ENCODE results near the gene PROKR2.

PROKR2 gene

GRCh38 chr20:5316188-5317158, at the start of gene PROKR2:
Gene PROKR2 (minus strand): TSS chr20:5316954. CDS start chr20:5314369, 2,585 bp downstream.
- no peak for DNase-seq

- no peak for DNase-seq
Observed at GRCh38 chr20:5364997-5365597, 48.3 kb upstream of the PROKR2 start.

GRCh38 chr20:5364136-5364821, 47.5 kb upstream of the PROKR2 start:
- no peak for DNase-seq

- no peak for DNase-seq
Observed at GRCh38 chr20:5362771-5363170, 46.0 kb upstream of the PROKR2 start.

DNA sequence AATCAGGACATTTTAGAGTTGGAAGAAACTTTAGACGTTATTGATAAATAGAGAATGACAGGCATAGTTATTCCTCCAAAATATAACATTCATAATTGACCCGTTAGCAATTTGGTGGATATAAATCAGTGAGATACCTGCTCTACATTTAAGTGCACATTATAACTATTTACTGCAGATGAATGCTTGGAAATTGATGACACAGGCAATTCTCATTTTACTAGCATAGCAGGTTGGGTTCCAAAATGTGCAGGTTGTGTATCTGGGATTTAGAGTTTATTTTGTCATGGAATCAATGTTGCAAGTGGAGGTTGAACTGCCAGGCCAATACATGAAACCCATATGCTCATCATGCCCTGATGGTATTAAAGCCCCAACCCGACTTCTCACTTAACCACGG, 44.4 kb upstream of the PROKR2 start:
- DNase-seq, result no peak

DNA sequence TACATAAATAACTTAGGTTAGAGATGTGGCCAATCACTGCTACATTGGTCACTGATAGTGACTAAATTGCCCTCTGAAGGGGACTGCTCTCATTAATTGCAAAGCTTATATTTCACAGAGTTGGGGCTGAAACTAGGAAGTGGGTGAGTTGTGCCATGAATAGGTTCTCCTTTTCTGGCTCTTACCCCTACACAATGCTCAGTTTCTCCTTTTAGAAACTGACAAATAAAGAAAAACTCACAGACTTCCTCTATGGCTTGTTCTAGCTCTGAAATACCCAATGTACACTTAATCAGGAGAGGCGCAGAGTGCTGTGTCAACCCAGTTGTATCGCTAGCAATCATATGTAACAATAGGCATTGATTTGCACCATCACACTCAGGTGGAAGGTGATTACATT, 41.2 kb upstream of the PROKR2 start:
- no peak for DNase-seq

DNA sequence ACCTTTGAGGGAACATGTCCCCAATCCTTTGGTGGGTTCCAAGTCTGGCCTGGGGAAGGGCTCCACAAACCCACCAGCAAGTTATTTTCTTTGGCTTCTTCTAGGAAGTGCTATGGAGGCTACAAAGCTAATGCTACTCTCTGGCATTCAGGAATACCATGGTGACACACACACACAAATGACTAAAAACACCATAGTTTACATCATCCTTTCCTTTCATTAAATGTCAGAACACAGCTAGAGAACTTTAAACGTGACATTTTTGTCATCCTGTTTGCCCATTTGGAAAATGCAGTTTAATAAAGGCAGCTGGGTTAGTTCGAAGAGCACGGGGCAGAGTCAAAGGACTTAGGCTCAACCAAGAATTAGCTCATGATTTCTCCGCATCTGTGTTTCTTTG, 40.2 kb upstream of the PROKR2 start:
- no peak for DNase-seq

GRCh38 chr20:5354901-5355300, 38.1 kb upstream of the PROKR2 start:
- DNase-seq, result no peak

- DNase-seq, result no peak
Observed at GRCh38 chr20:5353624-5354496, 37.1 kb upstream of the PROKR2 start.

- no peak for DNase-seq
Observed at GRCh38 chr20:5349448-5349847, 32.7 kb upstream of the PROKR2 start.

GRCh38 chr20:5342021-5342420, 25.3 kb upstream of the PROKR2 start:
- no peak for DNase-seq

GRCh38 chr20:5331340-5331739, 14.6 kb upstream of the PROKR2 start:
- DNase-seq, result no peak

- no peak for DNase-seq
Observed at GRCh38 chr20:5328268-5328667, 11.5 kb upstream of the PROKR2 start.

GRCh38 chr20:5327356-5327755, 10.6 kb upstream of the PROKR2 start:
- no peak for DNase-seq

DNA sequence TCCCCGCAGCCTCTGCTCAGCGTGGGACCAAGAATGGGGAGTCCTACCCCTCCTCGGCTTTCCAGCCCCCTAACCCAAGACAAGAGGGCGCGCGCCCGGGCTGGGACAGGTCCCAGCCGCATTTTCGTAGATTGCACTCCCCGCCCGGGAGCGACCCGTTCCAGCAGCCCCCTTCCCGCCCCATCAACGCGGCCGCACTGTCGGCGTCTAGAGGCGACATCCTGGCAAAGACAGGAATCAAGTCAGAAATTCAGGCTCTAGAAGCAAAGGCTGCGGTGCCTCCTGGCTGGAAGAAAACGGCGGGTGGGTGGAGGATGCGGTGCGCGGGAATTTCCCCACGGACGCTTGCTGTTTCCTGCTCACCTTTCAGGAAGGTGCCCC, 957 bp downstream of the PROKR2 start:
- DNase-seq, result no peak

GRCh38 chr20:5313916-5314315, 2.8 kb downstream of the PROKR2 start:
- DNase-seq, result no peak

DNA sequence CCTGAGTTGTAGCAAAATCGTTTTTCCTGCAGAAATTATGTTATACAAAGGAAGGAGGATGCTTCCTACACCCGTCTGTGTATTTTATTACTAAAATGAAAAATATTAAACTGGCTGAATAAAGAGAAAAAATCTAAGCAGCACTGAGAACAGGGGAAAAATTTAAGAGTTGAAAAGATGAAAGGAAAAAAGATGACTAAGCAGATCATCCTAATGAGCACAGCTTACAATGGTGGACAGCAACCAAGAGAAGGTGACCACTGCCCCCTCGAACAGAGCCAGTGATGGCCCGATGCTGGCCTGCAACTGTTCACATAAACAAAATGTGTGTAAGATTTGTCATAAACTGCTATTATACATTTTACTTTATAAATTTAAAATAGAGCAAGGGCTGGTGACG, 4.2 kb downstream of the PROKR2 start:
- no peak for DNase-seq

GRCh38 chr20:5309971-5310370, 6.8 kb downstream of the PROKR2 start:
- no peak for DNase-seq

GRCh38 chr20:5298811-5299210, 17.9 kb downstream of the PROKR2 start:
- no peak for DNase-seq

- no peak for DNase-seq
Observed at GRCh38 chr20:5297280-5298004, 19.3 kb downstream of the PROKR2 start.

GRCh38 chr20:5290596-5290995, 26.2 kb downstream of the PROKR2 start:
- no peak for DNase-seq

DNA sequence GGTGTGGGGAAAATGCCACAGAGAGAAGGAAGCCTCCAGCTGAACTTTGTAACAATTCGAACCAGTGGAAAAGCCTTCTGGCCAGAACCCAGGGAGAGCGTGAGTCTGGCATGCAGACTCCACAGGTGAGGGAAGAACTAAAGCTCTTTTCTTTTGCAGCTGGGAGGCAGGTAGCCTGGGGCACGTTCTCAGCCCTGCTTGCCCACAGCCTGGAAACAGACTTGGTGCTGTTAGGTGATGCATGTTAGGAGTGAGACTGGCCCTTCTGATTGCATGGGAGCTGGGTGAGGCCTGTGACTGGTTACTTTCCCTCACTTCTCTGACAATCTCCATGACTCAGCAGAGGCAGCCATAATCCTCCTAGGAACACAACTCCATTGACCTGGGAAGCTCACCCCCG, 34.2 kb downstream of the PROKR2 start:
- DNase-seq, result no peak
